UCSD-AML1 (cell line): ENCODE data around the gene COL12A1.

ENCODE experiments used
- DNase-seq: peaks from one replicate; lab custom pipeline; 2025; ENCODE audit not compliant: unreplicated experiment; lab: John Stamatoyannopoulos, UW

The COL12A1 gene

GRCh38 chr6:75205776-75206575, at the start of gene COL12A1:
TSS of gene COL12A1 (minus strand) at chr6:75206053. CDS start at chr6:75202792, 3,261 bp downstream.
- DNase-seq = no peak

GRCh38 chr6:75250552-75250951, 44.7 kb upstream of the COL12A1 start:
- no peak for DNase-seq

- no peak for DNase-seq
Measured at GRCh38 chr6:75249837-75250236, 44.0 kb upstream of the COL12A1 start.

GRCh38 chr6:75246386-75246785, 40.5 kb upstream of the COL12A1 start:
- DNase-seq = no peak

GRCh38 chr6:75244063-75244584, 38.3 kb upstream of the COL12A1 start:
- peak; percentile 40 for DNase-seq

- peak; percentile 91 for DNase-seq
Measured at GRCh38 chr6:75243333-75244062, 37.6 kb upstream of the COL12A1 start, which contains the start of gene COX7A2. TSS of gene COX7A2 (minus strand) at chr6:75243801. CDS start at chr6:75243734, 67 bp downstream.

GRCh38 chr6:75236630-75237029, 30.8 kb upstream of the COL12A1 start:
- DNase-seq = no peak

GRCh38 chr6:75235271-75235670, 29.4 kb upstream of the COL12A1 start:
- DNase-seq = no peak

GRCh38 chr6:75234126-75234865, 28.4 kb upstream of the COL12A1 start:
- DNase-seq = no peak

GRCh38 chr6:75233092-75233615, 27.3 kb upstream of the COL12A1 start:
- no peak for DNase-seq

GRCh38 chr6:75230484-75231325, 24.9 kb upstream of the COL12A1 start:
- DNase-seq = no peak

GRCh38 chr6:75224303-75224926, 18.6 kb upstream of the COL12A1 start:
- no peak for DNase-seq

- DNase-seq = no peak
Measured at GRCh38 chr6:75223428-75223827, 17.6 kb upstream of the COL12A1 start.

GRCh38 chr6:75222261-75222660, 16.4 kb upstream of the COL12A1 start:
- no peak for DNase-seq

- DNase-seq = no peak
Measured at GRCh38 chr6:75221116-75221515, 15.3 kb upstream of the COL12A1 start.

GRCh38 chr6:75220357-75220756, 14.5 kb upstream of the COL12A1 start:
- no peak for DNase-seq

GRCh38 chr6:75219263-75219662, 13.4 kb upstream of the COL12A1 start:
- no peak for DNase-seq

GRCh38 chr6:75217193-75217592, 11.3 kb upstream of the COL12A1 start:
- no peak for DNase-seq

GRCh38 chr6:75215291-75215690, 9.4 kb upstream of the COL12A1 start:
- no peak for DNase-seq

- DNase-seq = no peak
Measured at GRCh38 chr6:75213732-75214131, 7.9 kb upstream of the COL12A1 start.
